Peyer's patch (tissue), 4 donors: ENCODE measurements around the gene DAPP1. TPM values are rescaled to one million over a fixed set of nuclear protein-coding genes. Genes with fewer than 3 reads are reported as not detected.

ENCODE experiments used
- DNase-seq, 3 donors: peaks; one replicate each; pipeline ENCODE4 v3.0.0-alpha.2; 2017 to 2019
- H3K27ac ChIP-seq, 4 donors: fragments of 200-600 bp; sonication (generic); one replicate each; pipeline ENCODE4 v1.5.1; 2016 to 2019
- H3K27me3 ChIP-seq, 2 donors: fragments of 200-600 bp; sonication (generic); one replicate each; pipeline ENCODE4 v1.5.1; 2019
- H3K36me3 ChIP-seq, 3 donors: fragments of 200-600 bp; sonication (generic); one replicate each; pipeline ENCODE4 v1.5.1; 2016 to 2019
- H3K4me1 ChIP-seq, 4 donors: fragments of 200-600 bp; sonication (generic); one replicate each; pipeline ENCODE4 v1.5.1; 2016 to 2019
- H3K4me3 ChIP-seq, 4 donors: fragments of 200-600 bp; sonication (generic); 1 replicate in 3 of 4; 2 replicates in 1 of 4; pipeline ENCODE4 v1.5.1; 2016 to 2019; ENCODE audit warnings: mild to moderate bottlenecking in 1 of 4
- H3K9me3 ChIP-seq, 4 donors: fragments of 200-600 bp; sonication (generic); one replicate each; pipeline ENCODE4 v1.5.1; 2016 to 2019; ENCODE audit warnings: mild to moderate bottlenecking in 1 of 4
- POLR2A ChIP-seq, 2 donors: fragments of 450-650 bp; IDR thresholded peaks; one replicate each; pipeline ENCODE4 v1.5.1; 2017; ENCODE audit warnings: antibody characterized with exemption in 2 of 2, mild to moderate bottlenecking in 2 of 2, moderate library complexity in 2 of 2
- total RNA-seq, 4 donors: library from RNA; depleted of rRNA; stranded (reverse); fragments of >200 nt; gene quantifications; one replicate each; pipeline ENCODE4 v1.1.0, GENCODE V29; 2016
- TF ChIP-seq, protein P1 (sequence below), 6 experiments: fragments of 450-650 bp in 4 of 6; fragments of 200-600 bp in 2 of 6; sonication (generic) in 1 of 6; IDR thresholded peaks; one replicate each; pipeline ENCODE4 v1.5.1; 2017 to 2019; ENCODE audit warnings: antibody characterized with exemption in 6 of 6, mild to moderate bottlenecking in 3 of 6, moderate library complexity in 1 of 6

DAPP1 gene
- total RNA-seq, 4 donors from 2014 or later, result 1.1 to 47.0 (median 5.0) TPM; not detected in 1

- no peaks in the 10 kb centered on the region for H3K9me3 ChIP-seq
- H3K27me3 ChIP-seq, result no peaks in the 10 kb centered on the region
- no peak for TF ChIP-seq POLR2A (IDR thresholded peaks at IDR 0.05)
- no peak overlapping the region for H3K4me3 ChIP-seq
- no peaks in the 10 kb centered on the region for H3K4me1 ChIP-seq
- H3K27ac ChIP-seq, result no peak overlapping the region
- DNase-seq, result no peak
- H3K36me3 ChIP-seq, result peaks cover 0 to 25% (median 0%) of the 10 kb centered on the region in 3 donors
Observed at GRCh38 chr4:99875071-99875470, 58.4 kb downstream of the DAPP1 start.

DNA sequence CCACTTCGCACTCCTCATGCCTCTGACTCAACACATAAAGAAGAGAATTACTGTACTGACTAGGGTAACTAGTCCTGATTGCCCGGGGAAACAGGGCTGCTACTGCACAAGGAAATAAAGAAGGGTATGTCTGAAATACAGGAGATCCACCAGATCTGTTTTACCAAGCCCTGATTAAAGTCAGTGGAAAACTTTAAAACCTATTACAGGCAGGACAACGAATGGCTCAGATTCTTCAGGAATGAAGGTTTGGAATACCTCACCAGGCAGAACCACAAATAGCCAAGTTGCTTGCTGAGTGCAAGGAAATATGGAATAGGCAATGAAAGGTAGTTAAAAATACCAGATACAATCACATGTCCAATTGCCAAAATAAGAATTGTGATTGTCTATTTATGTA, 60.3 kb downstream of the DAPP1 start:
- no peak overlapping the region for H3K27ac ChIP-seq
- H3K4me3 ChIP-seq, result no peak overlapping the region
- peaks cover 0 to 44% (median 0%) of the 10 kb centered on the region in 3 donors for H3K36me3 ChIP-seq
- DNase-seq, result no peak
- no peaks in the 10 kb centered on the region for H3K9me3 ChIP-seq
- H3K27me3 ChIP-seq, result no peaks in the 10 kb centered on the region
- no peak for TF ChIP-seq POLR2A (IDR thresholded peaks at IDR 0.05)
- TF ChIP-seq, protein P1, sequence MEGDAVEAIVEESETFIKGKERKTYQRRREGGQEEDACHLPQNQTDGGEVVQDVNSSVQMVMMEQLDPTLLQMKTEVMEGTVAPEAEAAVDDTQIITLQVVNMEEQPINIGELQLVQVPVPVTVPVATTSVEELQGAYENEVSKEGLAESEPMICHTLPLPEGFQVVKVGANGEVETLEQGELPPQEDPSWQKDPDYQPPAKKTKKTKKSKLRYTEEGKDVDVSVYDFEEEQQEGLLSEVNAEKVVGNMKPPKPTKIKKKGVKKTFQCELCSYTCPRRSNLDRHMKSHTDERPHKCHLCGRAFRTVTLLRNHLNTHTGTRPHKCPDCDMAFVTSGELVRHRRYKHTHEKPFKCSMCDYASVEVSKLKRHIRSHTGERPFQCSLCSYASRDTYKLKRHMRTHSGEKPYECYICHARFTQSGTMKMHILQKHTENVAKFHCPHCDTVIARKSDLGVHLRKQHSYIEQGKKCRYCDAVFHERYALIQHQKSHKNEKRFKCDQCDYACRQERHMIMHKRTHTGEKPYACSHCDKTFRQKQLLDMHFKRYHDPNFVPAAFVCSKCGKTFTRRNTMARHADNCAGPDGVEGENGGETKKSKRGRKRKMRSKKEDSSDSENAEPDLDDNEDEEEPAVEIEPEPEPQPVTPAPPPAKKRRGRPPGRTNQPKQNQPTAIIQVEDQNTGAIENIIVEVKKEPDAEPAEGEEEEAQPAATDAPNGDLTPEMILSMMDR (IDR thresholded peaks at IDR 0.05), result no peak
- H3K4me1 ChIP-seq, result no peaks in the 10 kb centered on the region

- no peak for DNase-seq
- Histone ChIP-seq H3K27me3 (no peaks in the 10 kb centered on the region), H3K36me3 (peaks cover 0 to 60% (median 0%) of the 10 kb centered on the region in 3 donors), H3K4me3 (no peak overlapping the region), H3K9me3 (no peaks in the 10 kb centered on the region), H3K4me1 (no peaks in the 10 kb centered on the region), H3K27ac (no peak overlapping the region)
- TF ChIP-seq, protein P1 (IDR thresholded peaks at IDR 0.05), result no peak
- no peak for TF ChIP-seq POLR2A (IDR thresholded peaks at IDR 0.05)
Observed at GRCh38 chr4:99878604-99879003, 62.0 kb downstream of the DAPP1 start.

DNA sequence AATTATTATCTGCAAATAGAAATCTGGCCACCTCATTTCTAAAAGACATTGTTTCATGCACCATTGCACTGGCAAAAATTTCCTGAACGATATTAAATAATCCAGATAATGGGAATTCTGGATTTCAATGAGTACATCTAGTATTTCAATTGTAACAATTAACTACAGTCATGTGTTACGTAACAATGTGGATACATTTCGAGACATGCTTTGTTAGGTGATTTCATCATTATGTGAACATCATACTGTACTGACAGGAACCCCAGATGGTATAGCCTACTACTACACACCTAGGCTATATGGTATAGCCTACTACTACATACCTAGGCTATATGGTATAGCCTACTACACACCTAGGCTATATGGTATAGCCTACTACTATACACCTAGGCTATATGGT, 62.8 kb downstream of the DAPP1 start:
- no peak overlapping the region for H3K4me3 ChIP-seq
- TF ChIP-seq, protein P1 (IDR thresholded peaks at IDR 0.05), result no peak
- TF ChIP-seq POLR2A (IDR thresholded peaks at IDR 0.05), result no peak
- no peaks in the 10 kb centered on the region for H3K27me3 ChIP-seq

GRCh38 chr4:99885063-99885664, 68.5 kb downstream of the DAPP1 start:
- Histone ChIP-seq H3K36me3 (peaks cover 0 to 51% (median 0%) of the 10 kb centered on the region in 3 donors), H3K9me3 (no peaks in the 10 kb centered on the region), H3K4me3 (no peak overlapping the region), H3K27me3 (no peaks in the 10 kb centered on the region), H3K27ac (no peak overlapping the region), H3K4me1 (no peaks in the 10 kb centered on the region)
- DNase-seq, result no peak
- TF ChIP-seq, protein P1 (IDR thresholded peaks at IDR 0.05), result peak in 4 of 6 experiments; percentile 41 to 64 (median 57)
- no peak for TF ChIP-seq POLR2A (IDR thresholded peaks at IDR 0.05)

More for the DNA sequence above, 62.8 kb downstream of the DAPP1 start:
- Histone ChIP-seq H3K9me3 (no peaks in the 10 kb centered on the region), H3K36me3 (peaks cover 0 to 66% (median 0%) of the 10 kb centered on the region in 3 donors), H3K4me1 (no peaks in the 10 kb centered on the region), H3K27ac (no peak overlapping the region)
- no peak for DNase-seq

DNA sequence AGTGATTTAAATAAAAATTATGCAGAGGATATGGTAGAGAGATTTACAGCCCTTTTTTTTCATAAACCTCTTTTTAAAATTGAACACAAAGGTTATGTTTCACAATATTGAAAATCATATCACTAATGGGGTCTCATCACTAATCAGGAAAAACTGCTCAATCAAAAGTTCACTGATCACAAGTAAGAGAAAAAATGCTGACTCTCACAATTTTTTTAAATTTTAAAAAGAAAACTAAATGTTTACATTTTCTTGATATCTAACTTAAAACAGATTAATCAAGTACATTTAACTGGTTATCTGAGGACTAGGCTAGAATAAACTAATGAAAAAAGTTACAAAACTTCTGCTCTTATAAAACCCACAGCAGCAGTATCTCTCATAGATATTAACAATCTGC, 69.1 kb downstream of the DAPP1 start:
- H3K27me3 ChIP-seq, result no peaks in the 10 kb centered on the region
- peaks cover 0 to 46% (median 0%) of the 10 kb centered on the region in 3 donors for H3K36me3 ChIP-seq
- H3K4me3 ChIP-seq, result no peak overlapping the region
- no peaks in the 10 kb centered on the region for H3K9me3 ChIP-seq
- no peaks in the 10 kb centered on the region for H3K4me1 ChIP-seq
- TF ChIP-seq, protein P1 (IDR thresholded peaks at IDR 0.05), result no peak
- TF ChIP-seq POLR2A (IDR thresholded peaks at IDR 0.05), result no peak
- no peak for DNase-seq
- H3K27ac ChIP-seq, result no peak overlapping the region
